ENCODE results near the gene TET2. TPM values are rescaled to one million over a fixed set of nuclear protein-coding genes. Genes with fewer than 3 reads are reported as not detected.

TET2 gene
- 2.7 to 3.4 TPM (median 2.9 TPM) in 3 replicates for total RNA-seq (2021)
- percentile 53 among the genes with signal in this experiment for Bru-seq, nascent RNA
- long read RNA-seq, experiment 1, full-length matches to known transcripts: 1 of 9 reads
- long read RNA-seq, experiment 1, partial matches to known transcripts: 5 of 9 reads
- long read RNA-seq, experiment 1, other reads (novel, unspliced or antisense): 3 of 9 reads
- long read RNA-seq, experiment 2, partial matches to known transcripts: 2 of 3 reads
- long read RNA-seq, experiment 2, other reads (novel, unspliced or antisense): 1 of 3 reads
- long read RNA-seq, experiment 3: 0 reads

DNA sequence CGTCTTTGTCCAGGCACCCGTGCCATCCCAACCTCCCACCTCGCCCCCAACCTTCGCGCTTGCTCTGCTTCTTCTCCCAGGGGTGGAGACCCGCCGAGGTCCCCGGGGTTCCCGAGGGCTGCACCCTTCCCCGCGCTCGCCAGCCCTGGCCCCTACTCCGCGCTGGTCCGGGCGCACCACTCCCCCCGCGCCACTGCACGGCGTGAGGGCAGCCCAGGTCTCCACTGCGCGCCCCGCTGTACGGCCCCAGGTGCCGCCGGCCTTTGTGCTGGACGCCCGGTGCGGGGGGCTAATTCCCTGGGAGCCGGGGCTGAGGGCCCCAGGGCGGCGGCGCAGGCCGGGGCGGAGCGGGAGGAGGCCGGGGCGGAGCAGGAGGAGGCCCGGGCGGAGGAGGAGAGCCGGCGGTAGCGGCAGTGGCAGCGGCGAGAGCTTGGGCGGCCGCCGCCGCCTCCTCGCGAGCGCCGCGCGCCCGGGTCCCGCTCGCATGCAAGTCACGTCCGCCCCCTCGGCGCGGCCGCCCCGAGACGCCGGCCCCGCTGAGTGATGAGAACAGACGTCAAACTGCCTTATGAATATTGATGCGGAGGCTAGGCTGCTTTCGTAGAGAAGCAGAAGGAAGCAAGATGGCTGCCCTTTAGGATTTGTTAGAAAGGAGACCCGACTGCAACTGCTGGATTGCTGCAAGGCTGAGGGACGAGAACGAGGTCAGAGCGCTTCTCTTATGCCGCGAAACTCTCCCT, at the start of gene TET2:
Gene TET2 (plus strand): TSS at position 601 of the 740 bp plus-strand sequence. CDS start 87,067 bp downstream, outside the sequence.
- ChIA-PET POLR2A (interaction anchor here (1.0 kb wide), 1 partner anchor 327 kb away, joined by 5 read pairs; the partner anchor contains the start of gene PPA2), CTCF (interaction anchor here (1.4 kb wide), 1 partner anchor 327 kb away, joined by 5 read pairs; the partner anchor contains the start of gene PPA2)
- peak; percentile 51 for DNase-seq (ENCODE audit: low spot score)
- peak; percentile 69 for ATAC-seq
- Mint-ChIP-seq H3K9me3 (no peaks in the 10 kb centered on the region), H3K27me3 (ENCODE audit: low read depth) (peaks cover 93% of the 10 kb centered on the region), H3K4me3 (peak within 1 kb of the TSS; percentile 91), H3K36me3 (no peaks in the 10 kb centered on the region), H3K27ac (no peak within 1 kb of the TSS), H3K4me1 (peaks cover 24% of the 10 kb centered on the region)
- TF ChIP-seq, protein P1, sequence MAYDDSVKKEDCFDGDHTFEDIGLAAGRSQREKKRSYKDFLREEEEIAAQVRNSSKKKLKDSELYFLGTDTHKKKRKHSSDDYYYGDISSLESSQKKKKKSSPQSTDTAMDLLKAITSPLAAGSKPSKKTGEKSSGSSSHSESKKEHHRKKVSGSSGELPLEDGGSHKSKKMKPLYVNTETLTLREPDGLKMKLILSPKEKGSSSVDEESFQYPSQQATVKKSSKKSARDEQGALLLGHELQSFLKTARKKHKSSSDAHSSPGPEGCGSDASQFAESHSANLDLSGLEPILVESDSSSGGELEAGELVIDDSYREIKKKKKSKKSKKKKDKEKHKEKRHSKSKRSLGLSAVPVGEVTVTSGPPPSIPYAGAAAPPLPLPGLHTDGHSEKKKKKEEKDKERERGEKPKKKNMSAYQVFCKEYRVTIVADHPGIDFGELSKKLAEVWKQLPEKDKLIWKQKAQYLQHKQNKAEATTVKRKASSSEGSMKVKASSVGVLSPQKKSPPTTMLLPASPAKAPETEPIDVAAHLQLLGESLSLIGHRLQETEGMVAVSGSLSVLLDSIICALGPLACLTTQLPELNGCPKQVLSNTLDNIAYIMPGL (CRISPR knock-in tag; IDR thresholded peaks at IDR 0.05): peak; percentile 58; the same call in 1 of the 2 replicates
- TF ChIP-seq ZNF423 (CRISPR knock-in tag; IDR thresholded peaks at IDR 0.05) (peak; percentile 84), NR1H2 (CRISPR knock-in tag; IDR thresholded peaks at IDR 0.05) (no peak)

DNA sequence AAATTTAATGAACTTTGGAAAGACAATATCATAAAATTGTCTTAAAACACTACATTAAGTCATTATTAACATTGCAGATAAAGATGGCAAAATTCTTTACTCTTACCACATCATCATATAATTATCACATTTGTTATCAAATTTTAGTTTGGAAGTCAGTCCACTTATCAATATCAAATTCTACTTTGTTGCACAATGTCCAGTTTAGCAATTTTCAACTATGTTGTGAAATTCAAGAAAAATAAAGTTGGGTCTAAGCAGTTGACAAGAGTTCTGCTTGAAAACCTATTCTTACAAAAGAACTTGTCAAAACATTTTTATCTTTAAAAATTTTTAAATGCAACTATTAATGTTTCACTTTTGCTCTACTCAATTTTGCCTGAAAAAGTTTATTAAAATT, 44.7 kb upstream of the TET2 start:
- DNase-seq (ENCODE audit: low spot score) (no peak), ATAC-seq (no peak)
- ChIA-PET CTCF (no interaction called here), POLR2A (no interaction called here)
- TF ChIP-seq, protein P2, sequence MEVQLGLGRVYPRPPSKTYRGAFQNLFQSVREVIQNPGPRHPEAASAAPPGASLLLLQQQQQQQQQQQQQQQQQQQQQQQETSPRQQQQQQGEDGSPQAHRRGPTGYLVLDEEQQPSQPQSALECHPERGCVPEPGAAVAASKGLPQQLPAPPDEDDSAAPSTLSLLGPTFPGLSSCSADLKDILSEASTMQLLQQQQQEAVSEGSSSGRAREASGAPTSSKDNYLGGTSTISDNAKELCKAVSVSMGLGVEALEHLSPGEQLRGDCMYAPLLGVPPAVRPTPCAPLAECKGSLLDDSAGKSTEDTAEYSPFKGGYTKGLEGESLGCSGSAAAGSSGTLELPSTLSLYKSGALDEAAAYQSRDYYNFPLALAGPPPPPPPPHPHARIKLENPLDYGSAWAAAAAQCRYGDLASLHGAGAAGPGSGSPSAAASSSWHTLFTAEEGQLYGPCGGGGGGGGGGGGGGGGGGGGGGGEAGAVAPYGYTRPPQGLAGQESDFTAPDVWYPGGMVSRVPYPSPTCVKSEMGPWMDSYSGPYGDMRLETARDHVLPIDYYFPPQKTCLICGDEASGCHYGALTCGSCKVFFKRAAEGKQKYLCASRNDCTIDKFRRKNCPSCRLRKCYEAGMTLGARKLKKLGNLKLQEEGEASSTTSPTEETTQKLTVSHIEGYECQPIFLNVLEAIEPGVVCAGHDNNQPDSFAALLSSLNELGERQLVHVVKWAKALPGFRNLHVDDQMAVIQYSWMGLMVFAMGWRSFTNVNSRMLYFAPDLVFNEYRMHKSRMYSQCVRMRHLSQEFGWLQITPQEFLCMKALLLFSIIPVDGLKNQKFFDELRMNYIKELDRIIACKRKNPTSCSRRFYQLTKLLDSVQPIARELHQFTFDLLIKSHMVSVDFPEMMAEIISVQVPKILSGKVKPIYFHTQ (CRISPR knock-in tag; IDR thresholded peaks at IDR 0.05): no peak
- TF ChIP-seq, protein P3, sequence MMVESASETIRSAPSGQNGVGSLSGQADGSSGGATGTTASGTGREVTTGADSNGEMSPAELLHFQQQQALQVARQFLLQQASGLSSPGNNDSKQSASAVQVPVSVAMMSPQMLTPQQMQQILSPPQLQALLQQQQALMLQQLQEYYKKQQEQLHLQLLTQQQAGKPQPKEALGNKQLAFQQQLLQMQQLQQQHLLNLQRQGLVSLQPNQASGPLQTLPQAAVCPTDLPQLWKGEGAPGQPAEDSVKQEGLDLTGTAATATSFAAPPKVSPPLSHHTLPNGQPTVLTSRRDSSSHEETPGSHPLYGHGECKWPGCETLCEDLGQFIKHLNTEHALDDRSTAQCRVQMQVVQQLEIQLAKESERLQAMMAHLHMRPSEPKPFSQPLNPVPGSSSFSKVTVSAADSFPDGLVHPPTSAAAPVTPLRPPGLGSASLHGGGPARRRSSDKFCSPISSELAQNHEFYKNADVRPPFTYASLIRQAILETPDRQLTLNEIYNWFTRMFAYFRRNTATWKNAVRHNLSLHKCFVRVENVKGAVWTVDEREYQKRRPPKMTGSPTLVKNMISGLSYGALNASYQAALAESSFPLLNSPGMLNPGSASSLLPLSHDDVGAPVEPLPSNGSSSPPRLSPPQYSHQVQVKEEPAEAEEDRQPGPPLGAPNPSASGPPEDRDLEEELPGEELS (CRISPR knock-in tag; IDR thresholded peaks at IDR 0.05): no peak
- TF ChIP-seq IRF2 (CRISPR knock-in tag; IDR thresholded peaks at IDR 0.05; ENCODE audit: borderline replicate concordance, low read depth) (no peak), EMX1 (CRISPR knock-in tag; IDR thresholded peaks at IDR 0.05) (no peak), TP53 (CRISPR knock-in tag; IDR thresholded peaks at IDR 0.05) (no peak), SMAD3 (CRISPR knock-in tag; IDR thresholded peaks at IDR 0.05; ENCODE audit: borderline replicate concordance) (no peak), RORB (CRISPR knock-in tag; IDR thresholded peaks at IDR 0.05) (no peak), SP1 (CRISPR knock-in tag; conservative IDR thresholded peaks at IDR 0.05) (no peak)
- TF ChIP-seq, protein P4, sequence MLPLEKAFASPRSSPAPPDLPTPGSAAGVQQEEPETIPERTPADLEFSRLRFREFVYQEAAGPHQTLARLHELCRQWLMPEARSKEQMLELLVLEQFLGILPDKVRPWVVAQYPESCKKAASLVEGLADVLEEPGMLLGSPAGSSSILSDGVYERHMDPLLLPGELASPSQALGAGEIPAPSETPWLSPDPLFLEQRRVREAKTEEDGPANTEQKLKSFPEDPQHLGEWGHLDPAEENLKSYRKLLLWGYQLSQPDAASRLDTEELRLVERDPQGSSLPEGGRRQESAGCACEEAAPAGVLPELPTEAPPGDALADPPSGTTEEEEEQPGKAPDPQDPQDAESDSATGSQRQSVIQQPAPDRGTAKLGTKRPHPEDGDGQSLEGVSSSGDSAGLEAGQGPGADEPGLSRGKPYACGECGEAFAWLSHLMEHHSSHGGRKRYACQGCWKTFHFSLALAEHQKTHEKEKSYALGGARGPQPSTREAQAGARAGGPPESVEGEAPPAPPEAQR (CRISPR knock-in tag; IDR thresholded peaks at IDR 0.05): no peak
- TF ChIP-seq, protein P1 (CRISPR knock-in tag; IDR thresholded peaks at IDR 0.05): no peak
- TF ChIP-seq, protein P5, sequence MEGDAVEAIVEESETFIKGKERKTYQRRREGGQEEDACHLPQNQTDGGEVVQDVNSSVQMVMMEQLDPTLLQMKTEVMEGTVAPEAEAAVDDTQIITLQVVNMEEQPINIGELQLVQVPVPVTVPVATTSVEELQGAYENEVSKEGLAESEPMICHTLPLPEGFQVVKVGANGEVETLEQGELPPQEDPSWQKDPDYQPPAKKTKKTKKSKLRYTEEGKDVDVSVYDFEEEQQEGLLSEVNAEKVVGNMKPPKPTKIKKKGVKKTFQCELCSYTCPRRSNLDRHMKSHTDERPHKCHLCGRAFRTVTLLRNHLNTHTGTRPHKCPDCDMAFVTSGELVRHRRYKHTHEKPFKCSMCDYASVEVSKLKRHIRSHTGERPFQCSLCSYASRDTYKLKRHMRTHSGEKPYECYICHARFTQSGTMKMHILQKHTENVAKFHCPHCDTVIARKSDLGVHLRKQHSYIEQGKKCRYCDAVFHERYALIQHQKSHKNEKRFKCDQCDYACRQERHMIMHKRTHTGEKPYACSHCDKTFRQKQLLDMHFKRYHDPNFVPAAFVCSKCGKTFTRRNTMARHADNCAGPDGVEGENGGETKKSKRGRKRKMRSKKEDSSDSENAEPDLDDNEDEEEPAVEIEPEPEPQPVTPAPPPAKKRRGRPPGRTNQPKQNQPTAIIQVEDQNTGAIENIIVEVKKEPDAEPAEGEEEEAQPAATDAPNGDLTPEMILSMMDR (IDR thresholded peaks at IDR 0.05): no peak
- no peaks in the 10 kb centered on the region for H3K36me3 Mint-ChIP-seq
- H3K9me3 Mint-ChIP-seq: peaks cover 22% of the 10 kb centered on the region
- peaks cover 14% of the 10 kb centered on the region for H3K27me3 Mint-ChIP-seq (ENCODE audit: low read depth)
- H3K27ac Mint-ChIP-seq: no peak overlapping the region
- H3K4me3 Mint-ChIP-seq: no peak overlapping the region
- no peaks in the 10 kb centered on the region for H3K4me1 Mint-ChIP-seq

Data from WTC11 (cell line).